UCSD-AML1 (cell line): ENCODE measurements around the gene SEC14L2.
A peak's percentile ranks its signal among the peaks of the same experiment; 100 is the strongest.
"Not testable (repeated sequence)": the region's sequence is repeated elsewhere in the genome, so short reads cannot be mapped to it uniquely, and the experiment has no call there.

Experiments used
- DNase-seq: peaks from one replicate; lab custom pipeline; 2025; ENCODE audit not compliant: unreplicated experiment; lab: John Stamatoyannopoulos, UW

Gene SEC14L2

GRCh38 chr22:30455075-30455840 lies 58.4 kb downstream of the SEC14L2 start:
- no peak for DNase-seq

- DNase-seq = no peak
Measured at GRCh38 chr22:30457981-30458380, 61.2 kb downstream of the SEC14L2 start.

GRCh38 chr22:30459181-30460052 lies 62.6 kb downstream of the SEC14L2 start:
- peak; percentile 20 for DNase-seq

DNA sequence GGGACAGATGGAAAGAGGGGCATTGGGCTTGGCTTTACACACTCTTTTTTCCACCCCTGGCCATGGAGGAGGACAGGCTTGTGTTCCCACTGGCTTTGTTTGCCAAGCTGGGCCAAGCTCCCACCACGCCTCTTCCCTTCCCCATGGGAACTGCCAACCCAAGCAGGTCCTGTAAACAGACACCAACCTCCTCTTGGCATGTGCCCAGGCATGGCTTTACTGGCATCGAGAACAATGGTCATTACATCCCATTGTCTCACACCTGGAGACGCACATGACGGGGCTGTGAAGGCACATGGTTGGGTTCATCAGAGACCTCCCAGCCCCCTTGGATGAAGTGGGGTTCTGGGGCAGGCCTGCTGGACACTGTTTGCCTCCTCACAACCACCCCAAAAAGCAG lies 63.3 kb downstream of the SEC14L2 start:
- no peak for DNase-seq

- DNase-seq = not testable (repeated sequence)
Measured at GRCh38 chr22:30460555-30460954, 63.7 kb downstream of the SEC14L2 start.

GRCh38 chr22:30469165-30469564 lies 72.3 kb downstream of the SEC14L2 start:
- DNase-seq = no peak

GRCh38 chr22:30470655-30471054 lies 73.8 kb downstream of the SEC14L2 start:
- DNase-seq = no peak

DNA sequence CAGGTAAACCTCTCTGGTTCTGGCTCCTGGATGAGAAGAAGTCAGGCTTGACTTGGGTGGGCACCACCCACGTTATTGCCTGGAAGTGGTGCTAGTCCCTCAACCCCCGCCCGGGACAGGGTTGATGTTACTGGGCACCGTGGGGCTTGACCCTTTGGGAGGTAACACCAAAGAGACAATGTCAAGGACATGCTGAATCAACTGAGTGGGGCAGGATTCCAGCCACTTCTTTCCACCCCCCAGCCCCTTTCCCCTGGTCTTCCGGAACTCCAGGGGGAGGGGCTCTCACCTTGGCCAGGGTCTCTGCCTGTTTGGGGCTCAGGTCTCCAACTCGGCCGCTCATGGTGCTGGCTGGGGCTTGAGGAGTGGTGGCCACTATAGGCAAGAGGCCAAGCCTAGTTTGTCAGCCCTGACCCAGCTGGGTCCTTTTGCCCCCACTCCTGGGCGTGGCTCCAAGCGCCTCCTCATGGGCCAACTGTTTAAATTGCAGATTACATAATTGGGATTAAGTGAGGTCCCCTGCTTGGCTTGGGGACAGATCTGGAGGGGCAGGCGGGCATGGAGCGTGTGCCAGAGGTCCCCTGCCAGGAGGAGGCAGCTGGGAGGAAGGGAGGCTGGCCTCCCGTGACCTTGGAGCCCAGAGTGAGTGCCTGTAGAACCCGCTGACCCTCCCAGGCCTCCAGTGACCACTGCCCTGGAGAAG lies 74.9 kb downstream of the SEC14L2 start, which contains the start of gene SEC14L3:
TSS of gene SEC14L3 (minus strand) at position 402 of the 703 bp plus-strand sequence. CDS start at position 343, 59 bp downstream.
- no peak for DNase-seq

DNA sequence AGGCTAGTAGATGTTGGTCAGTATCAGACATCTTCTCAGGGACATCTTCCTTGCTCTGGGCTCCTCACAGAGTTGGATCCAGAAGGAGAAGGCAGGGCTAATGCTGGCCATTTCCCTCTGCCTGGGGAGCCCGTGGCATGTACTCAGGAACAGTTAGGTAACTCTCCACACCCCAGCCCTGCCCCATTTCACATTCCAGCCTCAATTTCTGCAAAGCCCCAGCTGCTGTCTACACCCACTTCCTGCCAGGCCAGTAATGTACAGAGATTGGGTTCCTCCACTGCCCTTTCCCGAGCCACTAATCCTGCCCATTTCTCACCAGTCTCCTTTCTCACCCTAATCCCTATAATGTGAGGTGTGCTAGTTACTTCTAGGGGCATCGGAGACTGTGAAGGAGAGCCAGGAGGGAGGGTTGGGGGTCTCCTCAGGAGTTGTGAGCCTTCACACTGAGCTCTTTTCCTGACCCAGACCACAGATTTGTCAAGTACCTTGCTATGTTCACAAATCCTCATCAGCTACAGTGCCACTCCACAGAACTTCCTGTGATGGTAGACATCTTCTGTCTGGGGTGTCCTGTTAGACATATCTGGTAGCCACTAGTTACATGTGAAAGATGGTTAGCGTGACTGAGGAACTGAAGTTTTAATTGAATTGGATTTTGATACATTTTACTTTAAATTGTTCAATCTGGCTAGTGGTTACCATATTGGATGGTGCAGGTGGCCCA lies 76.3 kb downstream of the SEC14L2 start:
- DNase-seq = no peak

DNA sequence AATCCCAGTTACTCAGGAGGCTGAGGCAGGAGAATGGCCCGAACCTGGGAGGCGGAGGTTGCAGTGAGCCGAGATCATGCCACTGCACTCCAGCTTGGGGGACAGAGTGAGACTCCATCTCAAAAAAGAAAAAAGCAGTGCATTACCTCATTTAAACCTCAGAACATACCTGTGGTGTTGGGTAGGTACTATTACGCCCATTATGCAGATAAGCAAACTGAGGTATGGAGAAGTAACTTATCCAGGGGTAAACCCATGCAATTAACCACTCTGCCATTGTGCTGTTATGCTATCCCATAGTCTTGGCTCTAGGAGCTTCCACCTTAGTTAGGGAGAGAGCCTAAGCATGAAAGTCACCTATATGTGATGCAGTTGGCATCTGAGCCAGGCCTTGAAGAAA lies 77.3 kb downstream of the SEC14L2 start:
- DNase-seq = no peak
